Chondrocyte (in vitro differentiated cells): ENCODE results near the gene ZSWIM2. TPM values are rescaled to one million over a fixed set of nuclear protein-coding genes. Genes with fewer than 3 reads are reported as not detected.
A peak's percentile ranks its signal among the peaks of the same experiment; 100 is the strongest.

Source experiments
- DNase-seq: peaks from one replicate; pipeline ENCODE4 v3.0.0; 2021; ENCODE audit warnings: mixed read lengths, low spot score
- H3K27ac Mint-ChIP-seq: one replicate; pipeline ENCODE4 v1.8.0; 2021; ENCODE audit warnings: mild to moderate bottlenecking, moderate library complexity, mixed read lengths; ENCODE audit not compliant: unreplicated experiment
- H3K27me3 Mint-ChIP-seq: 2 replicates; pipeline ENCODE4 v1.8.0; 2021; ENCODE audit warnings: low read depth, mixed read lengths
- H3K36me3 Mint-ChIP-seq: 2 replicates; pipeline ENCODE4 v1.8.0; 2021; ENCODE audit warnings: low read depth, mixed read lengths
- H3K4me1 Mint-ChIP-seq: 2 replicates; pipeline ENCODE4 v1.8.0; 2021; ENCODE audit warnings: low read depth, mild to moderate bottlenecking, mixed read lengths
- H3K4me3 Mint-ChIP-seq: one replicate; pipeline ENCODE4 v1.8.0; 2021; ENCODE audit warnings: mild to moderate bottlenecking, moderate library complexity, mixed read lengths; ENCODE audit not compliant: unreplicated experiment
- H3K9me3 Mint-ChIP-seq: 2 replicates; pipeline ENCODE4 v1.8.0; 2021; ENCODE audit warnings: low read depth, mixed read lengths
- total RNA-seq: library from RNA; stranded (reverse); gene quantifications from 3 replicates; pipeline ENCODE4 v1.2.1, GENCODE V29; 2021
- TF ChIP-seq, protein P1 (sequence below): fragments of 200-600 bp; sonication (generic); IDR thresholded peaks from 2 replicates; pipeline ENCODE4 v1.5.0; 2021; ENCODE audit warnings: antibody characterized with exemption, mild to moderate bottlenecking, moderate library complexity

The ZSWIM2 gene
- total RNA-seq, 1 donor from 2014 or later = not detected

DNA sequence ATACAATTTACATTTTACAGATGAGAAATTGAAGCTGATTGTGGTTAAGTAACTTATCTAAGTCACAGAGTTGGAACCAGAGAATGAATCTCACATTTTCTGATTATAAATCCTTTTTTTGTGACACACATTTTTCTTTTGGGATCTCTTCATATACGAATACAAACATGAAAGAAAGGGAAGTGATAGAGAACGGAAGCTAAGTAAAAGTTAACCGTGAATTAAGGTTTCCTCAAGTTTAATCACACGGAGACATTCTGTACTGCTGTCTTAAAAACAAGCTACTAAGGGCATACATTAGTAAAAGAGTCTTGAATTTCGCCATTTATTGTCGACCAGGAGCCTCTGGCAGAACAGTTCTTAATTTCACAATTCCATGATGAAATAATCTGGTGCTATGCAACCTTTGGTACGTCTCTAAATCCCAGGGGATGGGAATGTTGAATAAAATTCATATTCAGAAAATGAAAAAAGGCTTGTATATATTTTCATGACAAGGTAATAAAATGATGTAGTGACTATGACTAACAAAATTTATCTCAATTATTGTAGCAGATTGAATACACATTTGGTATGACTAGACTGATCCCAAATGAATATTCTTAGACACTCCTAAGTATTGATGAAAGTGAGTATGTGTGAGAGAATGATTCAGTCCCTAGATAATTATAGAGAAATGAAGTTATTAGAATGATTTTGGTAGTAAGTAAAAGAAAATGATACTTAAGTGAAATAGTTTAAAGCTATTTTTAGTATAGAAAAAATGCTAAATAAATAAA, 40.3 kb upstream of the ZSWIM2 start:
- Mint-ChIP-seq H3K36me3 (no peaks in the 10 kb centered on the region), H3K27ac (no peak overlapping the region), H3K4me3 (no peak overlapping the region), H3K9me3 (no peaks in the 10 kb centered on the region), H3K4me1 (peaks cover 34% of the 10 kb centered on the region), H3K27me3 (no peaks in the 10 kb centered on the region)
- no peak for DNase-seq
- TF ChIP-seq, protein P1, sequence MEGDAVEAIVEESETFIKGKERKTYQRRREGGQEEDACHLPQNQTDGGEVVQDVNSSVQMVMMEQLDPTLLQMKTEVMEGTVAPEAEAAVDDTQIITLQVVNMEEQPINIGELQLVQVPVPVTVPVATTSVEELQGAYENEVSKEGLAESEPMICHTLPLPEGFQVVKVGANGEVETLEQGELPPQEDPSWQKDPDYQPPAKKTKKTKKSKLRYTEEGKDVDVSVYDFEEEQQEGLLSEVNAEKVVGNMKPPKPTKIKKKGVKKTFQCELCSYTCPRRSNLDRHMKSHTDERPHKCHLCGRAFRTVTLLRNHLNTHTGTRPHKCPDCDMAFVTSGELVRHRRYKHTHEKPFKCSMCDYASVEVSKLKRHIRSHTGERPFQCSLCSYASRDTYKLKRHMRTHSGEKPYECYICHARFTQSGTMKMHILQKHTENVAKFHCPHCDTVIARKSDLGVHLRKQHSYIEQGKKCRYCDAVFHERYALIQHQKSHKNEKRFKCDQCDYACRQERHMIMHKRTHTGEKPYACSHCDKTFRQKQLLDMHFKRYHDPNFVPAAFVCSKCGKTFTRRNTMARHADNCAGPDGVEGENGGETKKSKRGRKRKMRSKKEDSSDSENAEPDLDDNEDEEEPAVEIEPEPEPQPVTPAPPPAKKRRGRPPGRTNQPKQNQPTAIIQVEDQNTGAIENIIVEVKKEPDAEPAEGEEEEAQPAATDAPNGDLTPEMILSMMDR = no peak

DNA sequence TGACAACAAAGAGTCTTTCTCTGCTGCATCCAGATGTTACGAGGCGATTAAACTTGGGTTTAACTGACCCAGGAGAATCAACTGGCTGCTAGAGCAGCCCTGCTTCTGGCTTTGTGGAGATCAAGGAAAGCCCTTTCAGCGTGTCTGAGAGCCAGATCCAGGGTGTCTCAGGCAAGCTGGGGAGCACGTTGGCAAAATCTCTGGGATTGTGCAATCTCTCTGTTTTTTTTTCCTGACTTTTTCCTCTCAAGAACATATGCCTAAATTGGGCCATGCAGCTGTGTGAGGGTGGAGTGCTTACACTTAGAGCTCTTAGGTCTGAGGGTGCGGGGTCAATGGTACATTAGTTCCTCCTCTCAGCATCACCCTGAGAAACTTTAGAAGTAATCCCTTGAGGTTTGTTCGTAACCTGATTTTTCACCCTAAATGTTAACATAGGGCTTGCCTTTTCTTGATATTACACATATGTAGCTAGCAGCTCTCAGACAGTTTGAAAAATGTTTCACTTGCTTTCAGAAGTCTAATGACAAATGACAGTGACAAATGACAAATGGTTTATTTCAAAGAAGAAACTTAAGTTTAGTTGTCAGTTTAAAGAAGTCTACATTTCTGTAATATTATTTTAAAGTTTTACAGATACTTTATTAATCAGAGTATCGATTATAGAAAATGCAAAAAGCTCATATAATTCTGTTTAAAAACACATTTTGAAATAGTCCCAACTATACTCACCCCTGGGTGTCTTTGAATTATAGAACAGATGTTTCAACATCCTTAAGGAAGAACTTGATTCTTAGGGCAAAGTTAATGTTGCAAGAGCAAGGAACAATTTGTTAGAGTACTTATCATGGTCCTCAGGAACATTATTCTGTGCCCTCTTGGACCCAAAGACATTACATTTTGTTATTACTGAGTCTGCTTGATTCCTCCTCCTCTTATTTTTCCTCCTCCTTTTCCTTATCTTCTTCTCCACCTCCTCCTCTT, 38.4 kb upstream of the ZSWIM2 start:
- no peak for DNase-seq
- Mint-ChIP-seq H3K4me1 (peaks cover 40% of the 10 kb centered on the region), H3K36me3 (no peaks in the 10 kb centered on the region), H3K27ac (peak overlapping the region; percentile 39), H3K27me3 (no peaks in the 10 kb centered on the region), H3K4me3 (no peak overlapping the region), H3K9me3 (peaks cover 6% of the 10 kb centered on the region)
- TF ChIP-seq, protein P1 = no peak

DNA sequence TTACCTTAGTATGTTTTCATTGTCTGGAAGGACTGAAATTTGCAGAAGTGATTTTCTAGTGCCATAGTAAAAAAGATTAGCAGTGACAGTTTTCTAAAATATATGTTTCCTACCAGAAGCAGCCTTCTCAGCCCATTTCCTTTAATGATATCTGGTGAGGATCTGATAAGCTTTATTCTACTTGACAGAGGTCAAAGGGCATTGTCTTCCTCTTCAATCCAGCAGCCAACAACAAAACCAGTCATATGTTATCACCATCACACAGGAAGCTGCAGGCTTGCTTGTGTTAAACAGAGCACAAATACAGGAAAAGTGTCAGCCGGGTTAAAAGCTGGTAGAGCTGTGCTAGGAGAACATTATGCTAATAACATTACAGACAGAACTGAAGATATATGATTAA, 35.6 kb upstream of the ZSWIM2 start:
- H3K36me3 Mint-ChIP-seq = peaks cover 5% of the 10 kb centered on the region
- no peak overlapping the region for H3K27ac Mint-ChIP-seq
- H3K27me3 Mint-ChIP-seq = no peaks in the 10 kb centered on the region
- no peak for DNase-seq
- H3K4me3 Mint-ChIP-seq = no peak overlapping the region
- H3K4me1 Mint-ChIP-seq = peaks cover 30% of the 10 kb centered on the region
- TF ChIP-seq, protein P1 = no peak
- H3K9me3 Mint-ChIP-seq = peaks cover 22% of the 10 kb centered on the region

DNA sequence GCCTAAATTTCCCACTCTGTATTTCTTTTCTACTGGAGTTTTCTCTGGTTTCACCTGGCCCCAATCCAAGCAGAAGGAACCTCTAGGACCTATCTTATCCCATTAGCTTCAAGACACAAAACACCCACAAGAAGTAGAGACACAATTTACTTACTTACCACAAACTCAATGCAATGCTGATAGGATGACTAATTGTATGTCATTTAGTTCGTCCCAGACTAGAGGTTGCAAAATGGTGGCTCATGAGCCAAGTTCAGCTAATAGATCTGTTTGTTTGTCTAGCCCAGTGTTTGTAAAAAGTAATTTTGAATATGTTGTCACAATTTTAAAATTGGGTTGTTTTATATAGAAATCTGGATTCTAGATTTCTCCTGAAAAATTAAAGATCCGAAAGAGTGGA, 34.7 kb upstream of the ZSWIM2 start:
- DNase-seq = no peak
- Mint-ChIP-seq H3K4me3 (no peak overlapping the region), H3K27ac (no peak overlapping the region), H3K9me3 (peaks cover 22% of the 10 kb centered on the region), H3K4me1 (peaks cover 30% of the 10 kb centered on the region), H3K27me3 (no peaks in the 10 kb centered on the region), H3K36me3 (peaks cover 5% of the 10 kb centered on the region)
- TF ChIP-seq, protein P1 = no peak

DNA sequence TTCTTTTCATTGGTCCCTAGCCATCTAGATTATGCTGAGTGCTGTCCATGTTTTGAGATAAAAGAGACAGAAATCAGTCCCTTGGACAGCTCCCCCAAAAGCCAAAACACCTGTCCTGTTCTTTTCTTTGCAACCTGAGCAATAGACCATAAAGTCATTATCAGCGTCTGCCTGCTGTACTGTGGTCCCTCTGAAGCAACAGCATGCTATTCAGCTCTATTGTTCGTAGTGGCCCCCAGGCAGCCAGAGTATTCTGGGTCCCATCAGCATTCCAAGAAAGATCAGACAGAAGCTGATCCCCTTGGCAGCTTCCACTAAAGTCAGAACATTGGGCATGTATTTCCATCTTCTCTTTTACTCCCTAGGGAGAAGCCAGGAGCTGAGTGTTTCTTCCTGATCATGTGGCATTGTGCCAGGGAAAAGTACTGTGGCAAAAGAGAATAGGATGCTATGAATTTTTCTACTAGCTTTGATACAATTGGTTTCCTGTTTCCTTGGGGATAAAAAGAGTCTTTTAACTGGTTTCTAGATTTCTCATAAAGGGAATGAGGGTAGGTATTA, 33.6 kb upstream of the ZSWIM2 start:
- Mint-ChIP-seq H3K27ac (no peak overlapping the region), H3K36me3 (peaks cover 5% of the 10 kb centered on the region), H3K4me3 (no peak overlapping the region), H3K27me3 (no peaks in the 10 kb centered on the region), H3K4me1 (peaks cover 27% of the 10 kb centered on the region), H3K9me3 (peaks cover 31% of the 10 kb centered on the region)
- TF ChIP-seq, protein P1 = no peak
- no peak for DNase-seq
